H9 (cell line): ENCODE measurements around the gene ZNF146. TPM values are rescaled to one million over a fixed set of nuclear protein-coding genes. Genes with fewer than 3 reads are reported as not detected.

Experiments
- DNase-seq: peaks from one replicate; pipeline ENCODE4 v3.0.0-alpha.2; 2017
- H2AFZ ChIP-seq: one replicate; pipeline ENCODE4 v1.6.1; 2013; ENCODE audit warnings: mild to moderate bottlenecking, low read length, control low read depth, moderate library complexity
- H2AK5ac ChIP-seq: 2 replicates; pipeline ENCODE4 v1.6.1; 2013; ENCODE audit warnings: low read length, control low read depth, mixed read lengths; ENCODE audit not compliant: insufficient read length
- H2BK120ac ChIP-seq: one replicate; pipeline ENCODE4 v1.6.1; 2013; ENCODE audit warnings: low read depth, mild to moderate bottlenecking, low read length, control low read depth, inconsistent platforms; ENCODE audit not compliant: poor library complexity, severe bottlenecking
- H2BK12ac ChIP-seq: 2 replicates; pipeline ENCODE4 v1.6.1; 2013; ENCODE audit warnings: low read length, control low read depth, mixed read lengths, low read depth; ENCODE audit not compliant: insufficient read length
- H2BK15ac ChIP-seq: 2 replicates; pipeline ENCODE4 v1.6.1; 2013; ENCODE audit warnings: low read depth, low read length, control low read depth
- H2BK20ac ChIP-seq: one replicate; pipeline ENCODE4 v1.6.1; 2013; ENCODE audit warnings: low read depth, mild to moderate bottlenecking, low read length, control low read depth, inconsistent platforms; ENCODE audit not compliant: poor library complexity, severe bottlenecking
- H2BK5ac ChIP-seq: 2 replicates; pipeline ENCODE4 v1.6.1; 2013; ENCODE audit warnings: low read length, control low read depth, mixed read lengths; ENCODE audit not compliant: insufficient read length
- H3K14ac ChIP-seq: 2 replicates; pipeline ENCODE4 v1.6.1; 2013; ENCODE audit warnings: low read length, control low read depth; ENCODE audit not compliant: insufficient read depth
- H3K18ac ChIP-seq: 2 replicates; pipeline ENCODE4 v1.6.1; 2013; ENCODE audit warnings: low read depth, mild to moderate bottlenecking, mixed read lengths, low read length, control low read depth; ENCODE audit not compliant: insufficient read length
- H3K23ac ChIP-seq: 2 replicates; pipeline ENCODE4 v1.6.1; 2013; ENCODE audit warnings: low read length, control low read depth, mixed read lengths, low read depth; ENCODE audit not compliant: insufficient read length
- H3K23me2 ChIP-seq: 2 replicates; pipeline ENCODE4 v1.6.1; 2013; ENCODE audit warnings: low read depth, mild to moderate bottlenecking, mixed read lengths, low read length, control low read depth; ENCODE audit not compliant: insufficient read length, poor library complexity, severe bottlenecking
- H3K27ac ChIP-seq: 2 replicates; pipeline ENCODE4 v1.5.1; 2013; ENCODE audit warnings: low read length, control low read depth, mixed read lengths, low read depth; ENCODE audit not compliant: insufficient read length
- H3K27me3 ChIP-seq: 2 replicates; pipeline ENCODE4 v1.6.1; 2013; ENCODE audit warnings: low read length, control low read depth, inconsistent platforms; ENCODE audit not compliant: insufficient read depth
- H3K4ac ChIP-seq: 2 replicates; pipeline ENCODE4 v1.6.1; 2013; ENCODE audit warnings: low read depth, mild to moderate bottlenecking, control low read depth, inconsistent platforms, low read length, moderate library complexity
- H3K4me1 ChIP-seq: 2 replicates; pipeline ENCODE4 v1.6.1; 2013; ENCODE audit warnings: low read length, control low read depth, inconsistent platforms; ENCODE audit not compliant: insufficient read depth
- H3K4me2 ChIP-seq: 2 replicates; pipeline ENCODE4 v1.6.1; 2013; ENCODE audit warnings: low read length, control low read depth, mixed read lengths; ENCODE audit not compliant: insufficient read length, insufficient read depth
- H3K56ac ChIP-seq: 2 replicates; pipeline ENCODE4 v1.6.1; 2013; ENCODE audit warnings: low read depth, mild to moderate bottlenecking, mixed read lengths, low read length, control low read depth; ENCODE audit not compliant: insufficient read length
- H3K79me1 ChIP-seq: 2 replicates; pipeline ENCODE4 v1.6.1; 2013; ENCODE audit warnings: low read depth, mild to moderate bottlenecking, moderate library complexity, low read length, control low read depth, inconsistent platforms; ENCODE audit not compliant: insufficient read depth, poor library complexity, severe bottlenecking
- H3K79me2 ChIP-seq: 2 replicates; pipeline ENCODE4 v1.6.1; 2013; ENCODE audit warnings: low read length, control low read depth, inconsistent platforms; ENCODE audit not compliant: insufficient read depth
- H3K9ac ChIP-seq: 2 replicates; pipeline ENCODE4 v1.6.1; 2013; ENCODE audit warnings: low read length, control low read depth, mixed read lengths; ENCODE audit not compliant: insufficient read length; ENCODE audit errors: extremely low read depth
- H3K9me3 ChIP-seq: one replicate; pipeline ENCODE4 v1.6.1; 2013; ENCODE audit warnings: low read depth, low read length, inconsistent platforms; ENCODE audit not compliant: control insufficient read depth
- H3T11ph ChIP-seq: one replicate; pipeline ENCODE4 v1.6.1; 2013; ENCODE audit warnings: mild to moderate bottlenecking, low read length, control low read depth, inconsistent platforms
- H4K20me1 ChIP-seq: one replicate; pipeline ENCODE4 v1.6.1; 2013; ENCODE audit not compliant: control insufficient read depth, insufficient read length, insufficient read depth
- H4K5ac ChIP-seq: 2 replicates; pipeline ENCODE4 v1.6.1; 2013; ENCODE audit warnings: low read depth, mild to moderate bottlenecking, mixed read lengths, low read length, control low read depth; ENCODE audit not compliant: insufficient read length
- H4K8ac ChIP-seq: replicated peaks from 2 replicates; pipeline ENCODE4 v1.6.1; 2013; ENCODE audit warnings: low read length, control low read depth, mixed read lengths, low read depth; ENCODE audit not compliant: insufficient read length
- H4K91ac ChIP-seq: 2 replicates; pipeline ENCODE4 v1.6.1; 2013; ENCODE audit warnings: low read depth, mild to moderate bottlenecking, moderate library complexity, mixed read lengths, low read length, control low read depth; ENCODE audit not compliant: insufficient read length
- H3K27ac Mint-ChIP-seq, 3 experiments: 2 replicates in 2 of 3; 3 replicates in 1 of 3; pipeline ENCODE4 v1.8.0; 2020 to 2021; ENCODE audit warnings: mixed read lengths in 3 of 3, mild to moderate bottlenecking in 1 of 3, moderate library complexity in 1 of 3
- H3K27me3 Mint-ChIP-seq: 2 replicates; pipeline ENCODE4 v1.8.0; 2021; ENCODE audit warnings: low read depth, mild to moderate bottlenecking, moderate library complexity, mixed read lengths
- H3K36me3 Mint-ChIP-seq, 3 experiments: 2 replicates in 2 of 3; 3 replicates in 1 of 3; pipeline ENCODE4 v1.8.0; 2020 to 2021; ENCODE audit warnings: low read depth in 3 of 3, mixed read lengths in 3 of 3; ENCODE audit not compliant: insufficient read depth in 1 of 3
- H3K4me1 Mint-ChIP-seq, 2 experiments: 2 replicates each; pipeline ENCODE4 v1.8.0; 2020; ENCODE audit warnings: mixed read lengths in 2 of 2
- H3K4me3 Mint-ChIP-seq, 2 experiments: 2 replicates in 1 of 2; 3 replicates in 1 of 2; pipeline ENCODE4 v1.8.0; 2020 to 2021; ENCODE audit warnings: mild to moderate bottlenecking in 2 of 2, mixed read lengths in 2 of 2, moderate library complexity in 1 of 2
- H3K9me3 Mint-ChIP-seq, 2 experiments: 2 replicates in 1 of 2; 3 replicates in 1 of 2; pipeline ENCODE4 v1.8.0; 2020; ENCODE audit warnings: mild to moderate bottlenecking in 2 of 2, mixed read lengths in 2 of 2, moderate library complexity in 1 of 2
- WGBS: extraction: QIAGEN DNeasy Blood & Tissue Kit; methylation state at CpG from one replicate; pipeline ENCODE4 v1.1.7; 2013; ENCODE audit warnings: missing lambda C conversion rate, low lambda C conversion rate, mixed read lengths; ENCODE audit not compliant: insufficient read length; ENCODE audit errors: extremely low coverage; 5-methylcytosine and 5-hydroxymethylcytosine counted together
- total RNA-seq: library from RNA; stranded (reverse); gene quantifications from 2 replicates; pipeline ENCODE4 v1.2.1, GENCODE V29; 2021
- TF ChIP-seq, protein P1 (sequence below): fragments of 200-600 bp; sonication (generic); conservative IDR thresholded peaks from 3 replicates; pipeline ENCODE4 v1.8.0; 2021; ENCODE audit warnings: antibody characterized with exemption, mild to moderate bottlenecking

Gene ZNF146
- total RNA-seq, 1 experiment from 2014 or later = 166 TPM

DNA sequence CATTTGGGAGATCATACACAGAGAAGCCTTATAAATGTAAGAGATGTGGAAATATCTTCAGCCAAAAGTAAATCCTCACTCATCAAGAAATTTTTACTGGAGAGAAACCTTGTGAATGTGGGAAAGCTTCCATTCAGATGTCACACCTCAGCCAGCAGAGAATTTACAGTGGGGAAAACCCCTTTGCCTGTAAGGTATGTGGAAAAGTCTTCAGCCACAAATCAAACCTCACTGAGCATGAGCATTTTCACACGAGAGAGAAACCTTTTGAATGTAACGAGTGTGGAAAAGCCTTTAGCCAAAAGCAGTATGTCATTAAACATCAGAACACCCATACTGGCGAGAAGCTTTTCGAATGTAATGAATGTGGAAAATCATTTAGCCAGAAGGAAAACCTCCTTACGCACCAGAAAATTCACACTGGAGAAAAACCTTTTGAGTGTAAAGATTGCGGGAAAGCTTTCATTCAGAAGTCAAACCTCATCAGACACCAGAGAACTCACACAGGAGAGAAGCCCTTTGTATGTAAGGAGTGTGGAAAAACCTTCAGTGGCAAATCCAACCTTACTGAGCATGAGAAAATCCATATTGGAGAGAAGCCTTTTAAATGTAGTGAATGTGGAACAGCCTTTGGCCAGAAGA, 21.5 kb downstream of the ZNF146 start:
- Histone ChIP-seq H3K23me2 (no peaks in the 10 kb centered on the region), H3K4ac (no peak overlapping the region), H4K5ac (no peak overlapping the region), H3K27me3 (no peaks in the 10 kb centered on the region), H4K91ac (no peak overlapping the region), H3K27ac (no peak overlapping the region), H2AFZ (no peak overlapping the region), H3T11ph (no peak overlapping the region), H2BK12ac (no peak overlapping the region), H3K14ac (no peak overlapping the region), H3K56ac (no peak overlapping the region), H3K79me1 (peaks cover 8% of the 10 kb centered on the region), H3K9me3 (no peaks in the 10 kb centered on the region), H4K8ac (no peak overlapping the region), H3K4me1 (no peaks in the 10 kb centered on the region; the same call in 1 of the 2 replicates), H2BK15ac (no peak overlapping the region), H3K23ac (no peak overlapping the region), H2BK120ac (no peak overlapping the region), H3K79me2 (no peaks in the 10 kb centered on the region), H3K4me2 (no peak overlapping the region), H2BK5ac (no peak overlapping the region), H4K20me1 (no peaks in the 10 kb centered on the region), H3K18ac (no peak overlapping the region), H2AK5ac (no peak overlapping the region), H2BK20ac (no peak overlapping the region), H3K9ac (no peak overlapping the region)
- H3K4me3 Mint-ChIP-seq = no peak overlapping the region
- TF ChIP-seq, protein P1, sequence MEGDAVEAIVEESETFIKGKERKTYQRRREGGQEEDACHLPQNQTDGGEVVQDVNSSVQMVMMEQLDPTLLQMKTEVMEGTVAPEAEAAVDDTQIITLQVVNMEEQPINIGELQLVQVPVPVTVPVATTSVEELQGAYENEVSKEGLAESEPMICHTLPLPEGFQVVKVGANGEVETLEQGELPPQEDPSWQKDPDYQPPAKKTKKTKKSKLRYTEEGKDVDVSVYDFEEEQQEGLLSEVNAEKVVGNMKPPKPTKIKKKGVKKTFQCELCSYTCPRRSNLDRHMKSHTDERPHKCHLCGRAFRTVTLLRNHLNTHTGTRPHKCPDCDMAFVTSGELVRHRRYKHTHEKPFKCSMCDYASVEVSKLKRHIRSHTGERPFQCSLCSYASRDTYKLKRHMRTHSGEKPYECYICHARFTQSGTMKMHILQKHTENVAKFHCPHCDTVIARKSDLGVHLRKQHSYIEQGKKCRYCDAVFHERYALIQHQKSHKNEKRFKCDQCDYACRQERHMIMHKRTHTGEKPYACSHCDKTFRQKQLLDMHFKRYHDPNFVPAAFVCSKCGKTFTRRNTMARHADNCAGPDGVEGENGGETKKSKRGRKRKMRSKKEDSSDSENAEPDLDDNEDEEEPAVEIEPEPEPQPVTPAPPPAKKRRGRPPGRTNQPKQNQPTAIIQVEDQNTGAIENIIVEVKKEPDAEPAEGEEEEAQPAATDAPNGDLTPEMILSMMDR = no peak
- no CpG with 5 or more reads among the region's 6 CpGs for WGBS
- peak overlapping the region in 1 of 3 experiments; percentile 66; a peak in 2 of 7 replicates for H3K27ac Mint-ChIP-seq
- H3K27me3 Mint-ChIP-seq = no peaks in the 10 kb centered on the region
- H3K36me3 Mint-ChIP-seq = peaks cover 47 to 81% (median 77%) of the 10 kb centered on the region in 3 experiments; a peak in 6 of 7 replicates
- H3K4me1 Mint-ChIP-seq = peaks cover 30% of the 10 kb centered on the region in 2 experiments
- H3K9me3 Mint-ChIP-seq = no peaks in the 10 kb centered on the region
- no peak for DNase-seq
